Esophagus muscularis mucosa (tissue), 4 donors: ENCODE results near the gene REPS1. TPM values are rescaled to one million over a fixed set of nuclear protein-coding genes. Genes with fewer than 3 reads are reported as not detected.

Experiments used
- DNase-seq: peaks from one replicate; pipeline ENCODE4 v3.0.0-alpha.2; 2017; ENCODE audit errors: extremely low spot score
- H3K27ac ChIP-seq, 4 donors: fragments of 200-600 bp; sonication (generic); replicated peaks in 1 of 4; 1 replicate in 3 of 4; 2 replicates in 1 of 4; pipeline ENCODE4 v1.5.1; 2016 to 2019; ENCODE audit warnings: mild to moderate bottlenecking in 1 of 4
- H3K27me3 ChIP-seq, 4 donors: fragments of 200-600 bp; sonication (generic); one replicate each; pipeline versions ENCODE4 v1.5.1 to v1.6.0; 2016 to 2019
- H3K36me3 ChIP-seq, 4 donors: fragments of 200-600 bp; sonication (generic); one replicate each; pipeline ENCODE4 v1.5.1; 2016 to 2019
- H3K4me1 ChIP-seq, 4 donors: fragments of 200-600 bp; sonication (generic); one replicate each; pipeline ENCODE4 v1.5.1; 2016 to 2019
- H3K4me3 ChIP-seq, 4 donors: fragments of 200-600 bp; sonication (generic); 1 replicate in 2 of 4; 2 replicates in 2 of 4; pipeline ENCODE4 v1.5.1; 2016 to 2019; ENCODE audit warnings: mild to moderate bottlenecking in 4 of 4, moderate library complexity in 1 of 4
- H3K9me3 ChIP-seq, 4 donors: fragments of 200-600 bp; sonication (generic); 1 replicate in 3 of 4; 2 replicates in 1 of 4; pipeline ENCODE4 v1.5.1; 2016 to 2019
- CTCF ChIP-seq, 3 experiments: fragments of 200-600 bp in 2 of 3; fragments of 450-650 bp in 1 of 3; sonication (generic) in 2 of 3; IDR thresholded peaks; one replicate each; pipeline ENCODE4 v1.5.1; 2017 to 2019; ENCODE audit warnings: antibody characterized with exemption in 3 of 3, mild to moderate bottlenecking in 2 of 3, moderate library complexity in 1 of 3
- EP300 ChIP-seq: sonication (generic); formaldehyde crosslinking; IDR thresholded peaks from one replicate; pipeline ENCODE4 v1.6.1; 2017; ENCODE audit warnings: antibody characterized with exemption
- POLR2A ChIP-seq: fragments of 450-650 bp; IDR thresholded peaks from one replicate; pipeline ENCODE4 v1.6.1; 2017; ENCODE audit warnings: antibody characterized with exemption, moderate library complexity, mild to moderate bottlenecking, low read depth
- POLR2AphosphoS5 ChIP-seq, 2 donors: sonication (generic); formaldehyde crosslinking; IDR thresholded peaks; one replicate each; pipeline ENCODE4 v1.6.1; 2017; ENCODE audit warnings: antibody characterized with exemption in 2 of 2
- WGBS: methylation state at CpG from one replicate; pipeline ENCODE4 v1.1.5; 2018; 5-methylcytosine and 5-hydroxymethylcytosine counted together
- intact Hi-C: fragments of 100-400 bp; cut with DNase I; formaldehyde crosslinking; loops from one replicate; pipeline ENCODE4 v1.15.1; 2023
- total RNA-seq, 4 donors: library from RNA; depleted of rRNA; stranded (reverse); fragments of >200 nt; gene quantifications; one replicate each; pipeline versions ENCODE4 v1.1.0 to v1.2.1, GENCODE V29; 2016

The REPS1 gene
- total RNA-seq, 4 donors from 2014 or later: 23.4 to 43.2 (median 30.1) TPM

DNA sequence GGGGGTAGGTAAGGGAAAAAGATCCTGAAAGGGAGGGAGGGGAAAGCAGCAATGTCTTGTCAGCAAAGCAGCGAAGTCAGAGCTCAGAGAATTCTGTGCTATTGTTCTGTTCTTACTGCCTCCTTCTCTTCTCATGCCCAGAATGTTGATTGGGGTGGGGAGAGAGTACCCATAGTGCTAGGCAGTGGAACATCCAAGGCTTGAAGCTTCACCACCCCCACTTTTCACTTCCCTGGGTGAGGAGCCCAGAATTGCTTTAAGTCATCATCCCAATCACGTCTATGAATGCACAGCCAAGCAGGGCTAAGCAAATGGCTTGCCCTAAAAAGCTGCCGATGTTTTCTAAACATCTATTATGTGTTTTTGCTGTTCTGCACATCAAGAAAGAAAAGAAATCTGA is 16.5 kb downstream of the REPS1 start:
- H3K4me3 ChIP-seq: no peak overlapping the region
- H3K36me3 ChIP-seq: no peaks in the 10 kb centered on the region
- H3K9me3 ChIP-seq: no peaks in the 10 kb centered on the region
- H3K27ac ChIP-seq: peak overlapping the region; percentile 45 to 60 (median 50)
- intact Hi-C loops: no loop called here
- TF ChIP-seq EP300 (no peak), POLR2A (no peak), POLR2AphosphoS5 (IDR thresholded peaks at IDR 0.05) (no peak), CTCF (IDR thresholded peaks at IDR 0.05) (no peak)
- H3K4me1 ChIP-seq: peaks cover 44 to 70% (median 54%) of the 10 kb centered on the region in 4 donors
- 68% methylated on average over 3 of the region's 3 CpGs for WGBS
- no peaks in the 10 kb centered on the region for H3K27me3 ChIP-seq
- no peak for DNase-seq

DNA sequence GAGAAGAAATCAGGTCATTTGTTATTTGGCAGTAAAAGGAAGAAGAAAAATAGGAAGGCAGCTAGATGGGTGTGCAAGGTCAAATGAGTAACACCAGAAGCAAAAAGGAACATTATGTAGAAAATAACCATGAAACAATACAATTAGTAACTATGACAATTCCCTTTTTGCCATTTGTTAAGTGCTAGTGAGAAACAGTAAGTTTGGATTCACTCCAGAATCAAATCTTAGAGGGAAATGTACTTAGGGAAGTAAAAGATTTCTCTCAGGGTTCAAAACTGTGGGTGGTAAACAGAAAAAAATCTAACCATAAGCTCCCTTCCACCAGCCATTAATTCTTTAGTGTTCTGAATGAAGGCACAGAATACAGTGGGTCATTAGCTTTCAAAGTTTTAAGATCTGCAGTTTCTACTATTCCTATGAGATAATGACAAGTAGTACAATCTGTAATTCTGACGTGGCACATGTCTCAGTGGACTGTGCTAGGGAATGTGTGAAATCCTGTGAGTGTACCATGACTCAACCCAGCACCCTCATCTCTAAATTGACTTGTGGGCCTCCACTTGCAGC is 17.1 kb downstream of the REPS1 start:
- H3K27ac ChIP-seq: peak overlapping the region; percentile 45 to 60 (median 50)
- no peak for DNase-seq
- peaks cover 44 to 76% (median 54%) of the 10 kb centered on the region in 4 donors for H3K4me1 ChIP-seq
- no peaks in the 10 kb centered on the region for H3K9me3 ChIP-seq
- H3K4me3 ChIP-seq: no peak overlapping the region
- WGBS: 10% methylated on average over 1 of the region's 1 CpG
- H3K36me3 ChIP-seq: no peaks in the 10 kb centered on the region
- no peaks in the 10 kb centered on the region for H3K27me3 ChIP-seq
- TF ChIP-seq POLR2A: no peak
- TF ChIP-seq POLR2AphosphoS5 (IDR thresholded peaks at IDR 0.05): peak; percentile 13 to 17
- intact Hi-C loops: no loop called here

DNA sequence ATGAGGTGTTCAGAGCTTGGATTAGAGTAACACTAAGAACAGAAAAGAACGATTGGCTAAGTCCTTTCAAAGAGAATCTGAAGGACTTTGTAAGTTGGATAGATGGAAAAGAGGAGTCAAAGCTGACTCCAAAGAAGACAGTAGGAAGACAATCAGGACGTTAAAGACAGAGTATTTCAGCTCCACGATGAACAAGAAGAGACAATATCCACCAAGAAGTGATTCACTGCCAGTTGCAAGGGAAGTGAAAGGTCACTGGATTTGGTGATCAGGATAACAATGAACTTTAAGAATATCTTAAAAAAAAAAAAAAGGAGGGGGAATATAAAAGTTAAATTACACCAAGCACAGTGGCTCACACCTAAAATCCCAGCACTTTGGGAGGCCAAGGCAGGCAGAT is 17.9 kb downstream of the REPS1 start:
- Histone ChIP-seq H3K4me1 (peaks cover 44 to 76% (median 56%) of the 10 kb centered on the region in 4 donors), H3K9me3 (no peaks in the 10 kb centered on the region), H3K27ac (peak overlapping the region; percentile 20 to 60 (median 50)), H3K27me3 (no peaks in the 10 kb centered on the region), H3K4me3 (no peak overlapping the region), H3K36me3 (no peaks in the 10 kb centered on the region)
- DNase-seq: no peak
- 75% methylated on average over 3 of the region's 3 CpGs for WGBS
- no peak for TF ChIP-seq CTCF (IDR thresholded peaks at IDR 0.05)
- TF ChIP-seq POLR2A: no peak
- TF ChIP-seq POLR2AphosphoS5 (IDR thresholded peaks at IDR 0.05): no peak
- no peak for TF ChIP-seq EP300
- intact Hi-C loops: no loop called here

DNA sequence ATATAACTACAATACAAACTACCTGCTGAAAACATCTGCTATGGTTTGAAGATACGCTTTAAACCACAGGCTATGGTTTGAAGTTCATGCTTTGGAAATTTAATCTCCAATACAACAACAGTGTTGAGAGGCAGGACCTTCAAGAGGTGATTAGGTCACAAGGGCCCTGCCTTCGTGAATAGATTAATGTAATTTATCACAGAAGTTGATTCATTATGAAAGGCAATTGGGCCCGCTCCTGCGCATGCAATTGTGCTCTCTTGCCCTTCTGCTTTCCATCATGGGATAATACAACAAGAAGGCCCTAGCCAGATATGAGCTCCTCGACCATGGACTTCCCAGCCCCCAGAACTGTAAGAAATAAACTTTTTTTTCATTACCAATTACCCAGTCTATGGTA is 21.2 kb downstream of the REPS1 start:
- TF ChIP-seq POLR2A (no peak), CTCF (IDR thresholded peaks at IDR 0.05) (no peak), EP300 (no peak), POLR2AphosphoS5 (IDR thresholded peaks at IDR 0.05) (no peak)
- intact Hi-C loops: no loop called here
- WGBS: 89% methylated on average over 5 of the region's 5 CpGs

DNA sequence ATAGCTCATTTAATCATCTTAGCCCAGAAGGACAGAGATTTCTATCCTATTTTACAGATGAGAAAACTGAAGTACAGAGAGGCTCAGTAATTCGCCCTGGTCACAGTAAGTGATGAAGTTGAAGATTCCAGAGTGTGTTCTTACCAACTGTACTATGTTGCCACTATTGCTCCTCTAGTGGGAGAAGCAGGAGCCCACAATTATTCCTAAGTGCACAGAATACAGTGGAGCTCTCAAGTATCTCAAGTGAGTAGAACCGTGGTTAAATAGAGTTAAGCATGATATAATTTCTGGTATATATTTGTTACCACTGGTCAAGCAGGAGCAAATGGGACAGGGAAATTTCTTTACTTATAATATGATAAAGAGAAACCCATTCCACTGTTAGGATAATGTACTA is 22.1 kb downstream of the REPS1 start:
- Histone ChIP-seq H3K27ac (no peak overlapping the region), H3K36me3 (no peaks in the 10 kb centered on the region), H3K27me3 (no peaks in the 10 kb centered on the region), H3K9me3 (no peaks in the 10 kb centered on the region), H3K4me3 (no peak overlapping the region), H3K4me1 (peaks cover 19 to 42% (median 26%) of the 10 kb centered on the region in 4 donors)
- TF ChIP-seq POLR2AphosphoS5 (IDR thresholded peaks at IDR 0.05): no peak
- TF ChIP-seq CTCF (IDR thresholded peaks at IDR 0.05): no peak
- TF ChIP-seq POLR2A: no peak
- no peak for TF ChIP-seq EP300
- no peak for DNase-seq
- intact Hi-C loops: no loop called here
- 92% methylated on average over 2 of the region's 2 CpGs for WGBS

More for the DNA sequence above, 21.2 kb downstream of the REPS1 start:
- Histone ChIP-seq H3K9me3 (no peaks in the 10 kb centered on the region), H3K27me3 (no peaks in the 10 kb centered on the region), H3K4me3 (no peak overlapping the region), H3K4me1 (peaks cover 28 to 51% (median 35%) of the 10 kb centered on the region in 4 donors), H3K27ac (no peak overlapping the region), H3K36me3 (no peaks in the 10 kb centered on the region)
- no peak for DNase-seq
